AG04449 (cell line): ENCODE results near the gene ZC3H7B.

Experiments
- CTCF ChIA-PET: fragments of 350-600 bp; formaldehyde crosslinking; extraction: SDS; loops from one replicate; lab custom pipeline; 2021; ENCODE audit warnings: antibody characterized with exemption; lab: Yijun Ruan, JAX
- POLR2A ChIA-PET: fragments of 400-600, 350-600 bp; formaldehyde crosslinking; extraction: SDS; loops from one replicate; lab custom pipeline; 2020; ENCODE audit warnings: antibody characterized with exemption, inconsistent platforms; lab: Yijun Ruan, JAX
- DNase-seq: peaks from one replicate; pipeline ENCODE4 v3.0.0-alpha.2; 2010; ENCODE audit warnings: low read depth, low spot score
- H3K4me3 ChIP-seq: 2 replicates; pipeline ENCODE4 v1.5.1; 2011; ENCODE audit warnings: low read depth, mild to moderate bottlenecking, control low read depth, low read length
- CTCF ChIP-seq: IDR thresholded peaks from one replicate; pipeline ENCODE4 v1.5.1; 2011; ENCODE audit warnings: mild to moderate bottlenecking, moderate library complexity, low read length, control low read depth, inconsistent platforms; ENCODE audit not compliant: insufficient read depth; ENCODE audit errors: missing control alignments

The ZC3H7B gene

GRCh38 chr22:41340357-41340756, 39.0 kb downstream of the ZC3H7B start:
- DNase-seq, result no peak
- TF ChIP-seq CTCF, result no peak
- ChIA-PET CTCF (no interaction called here), POLR2A (no interaction called here)
- no peak overlapping the region for H3K4me3 ChIP-seq

DNA sequence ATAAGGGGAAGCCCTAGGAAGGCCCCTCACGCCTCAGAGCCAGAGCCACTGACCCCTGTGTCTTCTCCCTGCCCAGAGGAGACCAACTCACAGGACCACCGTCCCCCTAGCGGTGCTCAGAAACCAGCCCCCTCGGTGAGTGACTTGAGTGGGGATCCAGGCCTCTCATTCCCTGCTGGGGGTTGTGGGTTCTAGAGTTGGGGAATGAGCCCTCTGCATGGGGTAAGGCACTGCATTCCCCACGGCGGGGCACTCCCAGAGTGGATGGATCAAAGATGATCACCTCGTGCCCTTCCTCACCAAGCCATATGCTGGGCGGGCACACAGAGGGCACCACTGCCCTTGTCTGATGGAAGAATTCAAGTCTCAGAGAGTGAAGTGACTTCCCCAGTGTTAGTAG, 39.7 kb downstream of the ZC3H7B start:
- H3K4me3 ChIP-seq, result no peak overlapping the region
- TF ChIP-seq CTCF, result no peak
- ChIA-PET POLR2A (no interaction called here), CTCF (no interaction called here)
- no peak for DNase-seq

- H3K4me3 ChIP-seq, result no peak overlapping the region
- ChIA-PET POLR2A (no interaction called here), CTCF (no interaction called here)
- no peak for DNase-seq
- TF ChIP-seq CTCF, result no peak
Observed at GRCh38 chr22:41341990-41342389, 40.7 kb downstream of the ZC3H7B start.

DNA sequence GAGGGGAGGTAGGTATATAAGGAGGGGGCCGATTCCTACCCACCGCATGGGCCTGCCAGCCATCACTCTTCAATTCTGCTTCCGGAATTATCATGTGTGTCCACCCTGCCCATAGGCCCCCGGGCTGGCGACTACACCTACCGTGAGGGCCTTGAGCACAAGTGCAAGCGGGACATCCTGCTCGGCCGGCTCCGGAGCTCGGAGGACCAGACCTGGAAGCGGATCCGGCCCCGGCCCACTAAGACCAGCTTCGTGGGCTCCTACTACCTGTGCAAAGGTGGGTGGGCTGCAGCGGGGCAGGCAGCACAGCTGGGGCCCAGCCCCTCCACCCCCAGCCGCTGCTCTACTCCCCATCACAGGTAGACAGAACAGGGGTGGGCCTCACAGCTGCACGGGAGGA, 42.0 kb downstream of the ZC3H7B start:
- CTCF ChIA-PET, result interaction anchor here (1.2 to 1.9 kb wide), 2 partner anchors 11 to 27 kb away, joined by 3 to 4 read pairs; no protein-coding TSS in a partner anchor
- no peak for DNase-seq
- no peak for TF ChIP-seq CTCF
- POLR2A ChIA-PET, result no interaction called here
- no peak overlapping the region for H3K4me3 ChIP-seq

GRCh38 chr22:41343717-41344116, 42.4 kb downstream of the ZC3H7B start:
- CTCF ChIA-PET, result interaction anchor here (1.2 to 1.9 kb wide), 2 partner anchors 10 to 27 kb away, joined by 3 to 4 read pairs; no protein-coding TSS in a partner anchor

More at GRCh38 chr22:41343717-41344116, 42.4 kb downstream of the ZC3H7B start:
- DNase-seq, result no peak
- no peak for TF ChIP-seq CTCF
- POLR2A ChIA-PET, result no interaction called here
- H3K4me3 ChIP-seq, result no peak overlapping the region
